ENCODE results near the gene SEPTIN1. TPM values are rescaled to one million over a fixed set of nuclear protein-coding genes. Genes with fewer than 3 reads are reported as not detected.
A peak's percentile ranks its signal among the peaks of the same experiment; 100 is the strongest.

The SEPTIN1 gene
- total RNA-seq, 5 donors from 2014 or later (not counting 1 experiment from before 2014, with no cell fraction given): 191 to 259 (median 229) TPM

GRCh38 chr16:30354423-30355143 is 27.8 kb downstream of the SEPTIN1 start:
- peaks cover 2 to 60% of the 10 kb centered on the region in 2 experiments for H3K4me1 ChIP-seq (ENCODE audit: control insufficient read depth in 1 of 2, extremely low read depth in 1 of 2, insufficient read depth in 2 of 2, low read length in 2 of 2)
- ATAC-seq (replicated peaks in 1 of 4): peak; percentile 26 to 47 (median 39)
- H3K4me3 ChIP-seq (ENCODE audit: control insufficient read depth in 1 of 2, extremely low read depth in 1 of 2, low read length in 1 of 2): peak overlapping the region; percentile 81
- Mint-ChIP-seq H3K4me3 (peak overlapping the region; percentile 92 to 94 (median 93)), H3K27me3 (no peaks in the 10 kb centered on the region), H3K36me3 (peaks cover 9% of the 10 kb centered on the region), H3K9me3 (no peaks in the 10 kb centered on the region), H3K4me1 (peaks cover 30 to 48% (median 33%) of the 10 kb centered on the region in 3 donors), H3K27ac (peak overlapping the region; percentile 96 to 97)
- H3K36me3 ChIP-seq (ENCODE audit: control insufficient read depth in 2 of 2, extremely low read depth in 1 of 2, insufficient read depth in 1 of 2, low read length in 1 of 2): peaks cover 31 to 55% of the 10 kb centered on the region in 2 donors
- H3K27ac ChIP-seq (ENCODE audit: low read length): peak overlapping the region; percentile 83
- no peak for DNase-seq
- H3K9me3 ChIP-seq: no peaks in the 10 kb centered on the region
- POLR2A ChIA-PET: interaction anchor here in 1 of 2 donors (0.5 to 0.6 kb wide), 2 partner anchors 26 to 594 kb away, joined by 3 read pairs; no protein-coding TSS in a partner anchor
- under 1% methylated on average over 26 of the region's 36 CpGs for WGBS (ENCODE audit: insufficient coverage)
- CTCF ChIA-PET: interaction anchor here in 1 of 2 donors (0.8 to 2.7 kb wide), 3 partner anchors 15 to 55 kb away, joined by 3 to 9 read pairs (median 6); partner anchors contain the start of gene TBC1D10B
- H3K27me3 ChIP-seq (replicated peaks in 1 of 2; ENCODE audit: control insufficient read depth in 2 of 2, extremely low read depth in 1 of 2, insufficient read depth in 2 of 2, low read length in 1 of 2): no peaks in the 10 kb centered on the region

DNA sequence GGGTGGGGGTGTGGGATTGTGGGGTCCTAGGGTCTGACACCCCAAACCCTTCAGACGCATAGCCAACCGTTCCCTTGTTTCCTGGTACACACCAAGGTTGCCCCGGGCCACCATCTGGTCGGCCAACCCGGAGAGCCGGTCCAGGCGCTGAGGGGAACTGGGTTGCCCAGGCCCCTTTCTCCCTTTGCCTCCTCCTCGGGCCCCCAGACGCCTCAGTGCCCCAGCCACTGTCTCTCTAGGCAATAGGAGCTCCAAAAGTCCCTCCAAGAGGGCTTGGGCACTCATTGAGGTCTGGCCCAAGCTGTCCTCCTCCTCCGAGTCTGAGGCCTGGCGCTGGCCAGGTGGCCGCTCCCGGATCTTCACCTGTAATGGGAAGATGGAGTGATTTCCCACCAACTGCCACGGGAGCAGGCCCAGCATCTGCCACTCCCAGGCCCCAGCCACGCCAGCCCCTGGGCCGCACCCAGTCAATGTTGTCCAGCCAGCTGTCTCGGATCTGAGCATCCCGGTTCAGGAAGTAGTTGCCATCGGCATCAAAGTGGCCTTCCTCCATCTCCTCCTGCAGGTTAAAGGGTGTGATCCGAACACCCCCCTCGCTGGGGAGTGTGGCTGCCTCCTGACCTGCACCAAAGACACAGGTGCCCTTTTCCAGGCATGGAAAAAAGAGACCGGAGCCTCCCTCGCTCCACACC is 28.8 kb downstream of the SEPTIN1 start:
- H3K36me3 ChIP-seq (ENCODE audit: control insufficient read depth in 2 of 2, extremely low read depth in 1 of 2, insufficient read depth in 1 of 2, low read length in 1 of 2): peaks cover 21 to 46% of the 10 kb centered on the region in 2 donors
- H3K9me3 Mint-ChIP-seq: no peaks in the 10 kb centered on the region
- H3K36me3 Mint-ChIP-seq: peaks cover 11% of the 10 kb centered on the region
- H3K27ac Mint-ChIP-seq: peak overlapping the region in 1 of 2 donors; percentile 72
- ChIA-PET CTCF (interaction anchor here in 1 of 2 donors (1.5 kb wide), 1 partner anchor 56 kb away, joined by 6 read pairs; no protein-coding TSS in a partner anchor), POLR2A (interaction anchor here in 1 of 2 donors (0.5 to 0.6 kb wide), 2 partner anchors 27 to 595 kb away, joined by 3 read pairs; no protein-coding TSS in a partner anchor)
- H3K27ac ChIP-seq (ENCODE audit: low read length): no peak overlapping the region
- H3K4me3 ChIP-seq (ENCODE audit: control insufficient read depth in 1 of 2, extremely low read depth in 1 of 2, low read length in 1 of 2): no peak overlapping the region
- H3K4me1 ChIP-seq (ENCODE audit: control insufficient read depth in 1 of 2, extremely low read depth in 1 of 2, insufficient read depth in 2 of 2, low read length in 2 of 2): peaks cover 2 to 64% of the 10 kb centered on the region in 2 experiments
- WGBS (ENCODE audit: insufficient coverage): 97% methylated on average over 17 of the region's 23 CpGs
- ATAC-seq (replicated peaks in 1 of 4) (no peak), DNase-seq (no peak)
- no peaks in the 10 kb centered on the region for H3K27me3 Mint-ChIP-seq
- no peaks in the 10 kb centered on the region for H3K9me3 ChIP-seq
- peaks cover 30 to 52% (median 34%) of the 10 kb centered on the region in 3 donors for H3K4me1 Mint-ChIP-seq
- H3K27me3 ChIP-seq (replicated peaks in 1 of 2; ENCODE audit: control insufficient read depth in 2 of 2, extremely low read depth in 1 of 2, insufficient read depth in 2 of 2, low read length in 1 of 2): no peaks in the 10 kb centered on the region
- peak overlapping the region; percentile 92 to 94 (median 93) for H3K4me3 Mint-ChIP-seq

- H3K27ac ChIP-seq (ENCODE audit: low read length): no peak overlapping the region
- Mint-ChIP-seq H3K27ac (peak overlapping the region in 1 of 2 donors; percentile 34), H3K4me3 (peak overlapping the region; percentile 38 to 61 (median 49)), H3K9me3 (no peaks in the 10 kb centered on the region), H3K4me1 (peaks cover 30 to 52% (median 34%) of the 10 kb centered on the region in 3 donors), H3K36me3 (peaks cover 11% of the 10 kb centered on the region), H3K27me3 (no peaks in the 10 kb centered on the region)
- ATAC-seq (replicated peaks in 1 of 4): no peak
- H3K36me3 ChIP-seq (ENCODE audit: control insufficient read depth in 2 of 2, extremely low read depth in 1 of 2, insufficient read depth in 1 of 2, low read length in 1 of 2): peaks cover 18 to 38% of the 10 kb centered on the region in 2 donors
- no peaks in the 10 kb centered on the region for H3K27me3 ChIP-seq (replicated peaks in 1 of 2; ENCODE audit: control insufficient read depth in 2 of 2, extremely low read depth in 1 of 2, insufficient read depth in 2 of 2, low read length in 1 of 2)
- POLR2A ChIA-PET: no interaction called here
- H3K4me3 ChIP-seq (ENCODE audit: control insufficient read depth in 1 of 2, extremely low read depth in 1 of 2, low read length in 1 of 2): no peak overlapping the region
- no peaks in the 10 kb centered on the region for H3K9me3 ChIP-seq
- DNase-seq: no peak
- H3K4me1 ChIP-seq (ENCODE audit: control insufficient read depth in 1 of 2, extremely low read depth in 1 of 2, insufficient read depth in 2 of 2, low read length in 2 of 2): peaks cover 2 to 66% of the 10 kb centered on the region in 2 experiments
- CTCF ChIA-PET: no interaction called here
- WGBS (ENCODE audit: insufficient coverage): 100% methylated on average over 5 of the region's 14 CpGs
Measured at GRCh38 chr16:30352488-30353401, 29.6 kb downstream of the SEPTIN1 start.

GRCh38 chr16:30351586-30352419 is 30.6 kb downstream of the SEPTIN1 start:
- H3K4me1 ChIP-seq (ENCODE audit: control insufficient read depth in 1 of 2, extremely low read depth in 1 of 2, insufficient read depth in 2 of 2, low read length in 2 of 2): peaks cover 2 to 68% of the 10 kb centered on the region in 2 experiments

GRCh38 chr16:30351001-30351441 is 31.3 kb downstream of the SEPTIN1 start:
- 88% methylated on average over 15 of the region's 15 CpGs for WGBS (ENCODE audit: insufficient coverage)
- Mint-ChIP-seq H3K4me3 (no peak overlapping the region), H3K4me1 (peaks cover 25 to 48% (median 30%) of the 10 kb centered on the region in 3 donors), H3K27me3 (no peaks in the 10 kb centered on the region), H3K9me3 (no peaks in the 10 kb centered on the region), H3K36me3 (peaks cover 11% of the 10 kb centered on the region), H3K27ac (peak overlapping the region; percentile 5 to 72)
- H3K4me1 ChIP-seq (ENCODE audit: control insufficient read depth in 1 of 2, extremely low read depth in 1 of 2, insufficient read depth in 2 of 2, low read length in 2 of 2): peaks cover 2 to 61% of the 10 kb centered on the region in 2 experiments
- POLR2A ChIA-PET: no interaction called here
- no peaks in the 10 kb centered on the region for H3K9me3 ChIP-seq
- H3K36me3 ChIP-seq (ENCODE audit: control insufficient read depth in 2 of 2, extremely low read depth in 1 of 2, insufficient read depth in 1 of 2, low read length in 1 of 2): peaks cover 12 to 38% of the 10 kb centered on the region in 2 donors
- no peak for DNase-seq
- CTCF ChIA-PET: no interaction called here
- H3K4me3 ChIP-seq (ENCODE audit: control insufficient read depth in 1 of 2, extremely low read depth in 1 of 2, low read length in 1 of 2): no peak overlapping the region
- no peak for ATAC-seq (replicated peaks in 1 of 4)
- H3K27me3 ChIP-seq (replicated peaks in 1 of 2; ENCODE audit: control insufficient read depth in 2 of 2, extremely low read depth in 1 of 2, insufficient read depth in 2 of 2, low read length in 1 of 2): no peaks in the 10 kb centered on the region
- H3K27ac ChIP-seq (ENCODE audit: low read length): peak overlapping the region; percentile 33

More at GRCh38 chr16:30351586-30352419, 30.6 kb downstream of the SEPTIN1 start:
- H3K4me3 ChIP-seq (ENCODE audit: control insufficient read depth in 1 of 2, extremely low read depth in 1 of 2, low read length in 1 of 2): no peak overlapping the region
- no peaks in the 10 kb centered on the region for H3K9me3 ChIP-seq
- 96% methylated on average over 6 of the region's 11 CpGs for WGBS (ENCODE audit: insufficient coverage)
- H3K4me3 Mint-ChIP-seq: no peak overlapping the region
- ATAC-seq (replicated peaks in 1 of 4): no peak
- H3K27me3 ChIP-seq (replicated peaks in 1 of 2; ENCODE audit: control insufficient read depth in 2 of 2, extremely low read depth in 1 of 2, insufficient read depth in 2 of 2, low read length in 1 of 2): no peaks in the 10 kb centered on the region
- H3K4me1 Mint-ChIP-seq: peaks cover 30 to 52% (median 34%) of the 10 kb centered on the region in 3 donors
- H3K27ac ChIP-seq (ENCODE audit: low read length): no peak overlapping the region
- peaks cover 11% of the 10 kb centered on the region for H3K36me3 Mint-ChIP-seq
- no peaks in the 10 kb centered on the region for H3K27me3 Mint-ChIP-seq
- no peak overlapping the region for H3K27ac Mint-ChIP-seq
- H3K36me3 ChIP-seq (ENCODE audit: control insufficient read depth in 2 of 2, extremely low read depth in 1 of 2, insufficient read depth in 1 of 2, low read length in 1 of 2): peaks cover 12 to 38% of the 10 kb centered on the region in 2 donors
- ChIA-PET POLR2A (interaction anchor here in 1 of 2 donors (0.5 kb wide), 1 partner anchor 16 kb away, joined by 5 read pairs; no protein-coding TSS in a partner anchor), CTCF (no interaction called here)
- no peaks in the 10 kb centered on the region for H3K9me3 Mint-ChIP-seq
- no peak for DNase-seq

Data from T-cell (primary cell).